H1 (cell line): ENCODE measurements around the gene HS1BP3. TPM values are rescaled to one million over a fixed set of nuclear protein-coding genes. Genes with fewer than 3 reads are reported as not detected.

Experiments used
- CTCF ChIA-PET: fragments of 300-600 bp; sonication (Branson Sonifier 250); formaldehyde crosslinking; loops from one replicate; lab custom pipeline; 2021; ENCODE audit not compliant: partially characterized antibody; lab: Charles Lee
- POLR2A ChIA-PET: fragments of 300-600 bp; sonication (Branson Sonifier 250); formaldehyde crosslinking; loops from one replicate; lab custom pipeline; 2021; ENCODE audit warnings: inconsistent platforms; ENCODE audit not compliant: partially characterized antibody; lab: Charles Lee
- DNase-seq, 2 experiments: peaks; one replicate each; pipeline versions ENCODE4 v3.0.0 to v3.0.0-alpha.2; 2010 to 2022; ENCODE audit warnings: low spot score in 2 of 2, low read depth in 1 of 2, mixed read lengths in 1 of 2
- FAIRE-seq: peaks from 2 replicates; lab custom pipeline; 2011; peaks lifted over from hg19 to GRCh38; lab: Jason Lieb, UNC
- H2AFZ ChIP-seq: 2 replicates; pipeline ENCODE4 v1.8.1; 2012; ENCODE audit warnings: low read length, inconsistent platforms
- H2AK5ac ChIP-seq: 2 replicates; pipeline ENCODE4 v1.6.1; 2013; ENCODE audit warnings: low read depth, low read length
- H2BK120ac ChIP-seq: replicated peaks from 2 replicates; pipeline ENCODE3; 2013; ENCODE audit warnings: low read depth, low read length, inconsistent platforms
- H2BK12ac ChIP-seq: 2 replicates; pipeline ENCODE4 v1.6.1; 2013; ENCODE audit warnings: low read depth, low read length
- H2BK15ac ChIP-seq: 2 replicates; pipeline ENCODE4 v1.6.1; 2013; ENCODE audit warnings: low read length
- H2BK20ac ChIP-seq: 2 replicates; pipeline ENCODE4 v1.6.1; 2013; ENCODE audit warnings: low read length
- H2BK5ac ChIP-seq: 2 replicates; pipeline ENCODE4 v1.6.1; 2013; ENCODE audit warnings: low read depth, low read length
- H3K14ac ChIP-seq: 2 replicates; pipeline ENCODE4 v1.6.1; 2013; ENCODE audit warnings: inconsistent platforms; ENCODE audit not compliant: insufficient read length
- H3K18ac ChIP-seq: 2 replicates; pipeline ENCODE4 v1.6.1; 2013; ENCODE audit warnings: low read length; ENCODE audit errors: extremely low read depth
- H3K23ac ChIP-seq: 2 replicates; pipeline ENCODE4 v1.6.1; 2013; ENCODE audit warnings: inconsistent platforms; ENCODE audit not compliant: insufficient read length
- H3K23me2 ChIP-seq: 2 replicates; pipeline ENCODE4 v1.6.1; 2013; ENCODE audit warnings: low read depth, low read length
- H3K27ac ChIP-seq: 2 replicates; pipeline ENCODE4 v1.6.1; 2011; ENCODE audit warnings: low read depth, low read length, inconsistent platforms
- H3K27me3 ChIP-seq, 4 experiments: replicated peaks in 1 of 4; 1 replicate in 1 of 4; 2 replicates in 3 of 4; pipeline versions ENCODE4 v1.6.1 to v1.8.1; 2011 to 2013; ENCODE audit warnings: low read length in 3 of 4, mild to moderate bottlenecking in 3 of 4, inconsistent platforms in 2 of 4, mixed read lengths in 2 of 4, moderate library complexity in 1 of 4; ENCODE audit not compliant: control insufficient read depth in 3 of 4, insufficient read depth in 3 of 4; ENCODE audit errors: extremely low read depth in 1 of 4
- H3K36me3 ChIP-seq, 4 experiments: 2 replicates each; pipeline versions ENCODE4 v1.6.1 to v1.8.1; 2011 to 2013; ENCODE audit warnings: mild to moderate bottlenecking in 4 of 4, low read length in 3 of 4, moderate library complexity in 2 of 4, control low read depth in 1 of 4, inconsistent platforms in 1 of 4; ENCODE audit not compliant: insufficient read depth in 4 of 4, control insufficient read depth in 2 of 4
- H3K4ac ChIP-seq: replicated peaks from 2 replicates; pipeline ENCODE3; 2013; ENCODE audit warnings: low read length, low read depth, mixed read lengths, inconsistent platforms; ENCODE audit not compliant: insufficient read length
- H3K4me1 ChIP-seq, 4 experiments: replicated peaks in 1 of 4; 1 replicate in 1 of 4; 2 replicates in 3 of 4; pipeline versions ENCODE4 v1.6.1 to v1.8.1; 2011 to 2013; ENCODE audit warnings: low read length in 3 of 4, inconsistent platforms in 2 of 4, mixed read lengths in 1 of 4; ENCODE audit not compliant: insufficient read depth in 4 of 4, control insufficient read depth in 3 of 4
- H3K4me2 ChIP-seq, 2 experiments: 2 replicates each; pipeline versions ENCODE4 v1.6.1 to v1.8.1; 2011 to 2013; ENCODE audit warnings: low read depth in 2 of 2, low read length in 2 of 2, control low read depth in 1 of 2, inconsistent platforms in 1 of 2, mild to moderate bottlenecking in 1 of 2; ENCODE audit not compliant: insufficient read depth in 1 of 2
- H3K4me3 ChIP-seq, 4 experiments: fragments of 200-600, 300-600 bp in 1 of 4; sonication (generic), shearing (Covaris generic), sonication (Bioruptor Twin) in 1 of 4; 2 replicates each; pipeline versions ENCODE4 v1.5.1 to v1.8.1; 2011 to 2016; ENCODE audit warnings: low read length in 4 of 4, low read depth in 3 of 4, control low read depth in 2 of 4, inconsistent platforms in 2 of 4, mild to moderate bottlenecking in 2 of 4, mixed read lengths in 1 of 4, moderate library complexity in 1 of 4; ENCODE audit not compliant: insufficient read depth in 2 of 4; ENCODE audit errors: extremely low read depth in 1 of 4
- H3K56ac ChIP-seq: replicated peaks from 2 replicates; pipeline ENCODE3; 2013; ENCODE audit warnings: low read depth, mild to moderate bottlenecking, mixed read lengths, low read length, inconsistent platforms; ENCODE audit not compliant: insufficient read length
- H3K79me1 ChIP-seq: 2 replicates; pipeline ENCODE4 v1.6.1; 2013; ENCODE audit warnings: low read depth, low read length, control low read depth
- H3K79me2 ChIP-seq, 2 experiments: 2 replicates each; pipeline versions ENCODE4 v1.6.1 to v1.8.1; 2012 to 2013; ENCODE audit warnings: low read length in 2 of 2, mild to moderate bottlenecking in 2 of 2, inconsistent platforms in 1 of 2; ENCODE audit not compliant: insufficient read depth in 2 of 2, control insufficient read depth in 1 of 2
- H3K9ac ChIP-seq, 4 experiments: replicated peaks in 1 of 4; 1 replicate in 1 of 4; 2 replicates in 3 of 4; pipeline versions ENCODE4 v1.6.1 to v1.8.1; 2011 to 2013; ENCODE audit warnings: low read depth in 3 of 4, low read length in 3 of 4, control low read depth in 2 of 4, mild to moderate bottlenecking in 2 of 4, moderate library complexity in 2 of 4, inconsistent platforms in 1 of 4; ENCODE audit errors: extremely low read depth in 1 of 4
- H3K9me3 ChIP-seq, 2 experiments: 2 replicates each; pipeline versions ENCODE4 v1.6.1 to v1.8.1; 2012 to 2013; ENCODE audit warnings: mild to moderate bottlenecking in 2 of 2, moderate library complexity in 2 of 2, control low read depth in 1 of 2, inconsistent platforms in 1 of 2, low read depth in 1 of 2, low read length in 1 of 2, mixed read lengths in 1 of 2; ENCODE audit not compliant: insufficient read depth in 2 of 2
- H4K20me1 ChIP-seq, 2 experiments: replicated peaks in 1 of 2; 2 replicates each; pipeline versions ENCODE3 to v1.8.1; 2011 to 2013; ENCODE audit warnings: inconsistent platforms in 2 of 2, low read length in 2 of 2, mild to moderate bottlenecking in 1 of 2; ENCODE audit not compliant: insufficient read depth in 2 of 2, control insufficient read depth in 1 of 2
- H4K5ac ChIP-seq: 2 replicates; pipeline ENCODE4 v1.6.1; 2013; ENCODE audit warnings: low read length, low read depth, mixed read lengths, inconsistent platforms; ENCODE audit not compliant: insufficient read length
- H4K8ac ChIP-seq: 2 replicates; pipeline ENCODE4 v1.8.0; 2013; ENCODE audit warnings: mild to moderate bottlenecking, moderate library complexity, low read length, inconsistent platforms; ENCODE audit not compliant: insufficient read depth; ENCODE audit errors: extremely low read depth
- H4K91ac ChIP-seq: replicated peaks from 2 replicates; pipeline ENCODE3; 2013; ENCODE audit warnings: low read length, mixed read lengths, inconsistent platforms; ENCODE audit not compliant: insufficient read length
- CTBP2 ChIP-seq: IDR thresholded peaks from 2 replicates; pipeline ENCODE4 v1.7.0; 2011; ENCODE audit warnings: borderline replicate concordance, mild to moderate bottlenecking, moderate library complexity, mixed read lengths, low read length; ENCODE audit not compliant: insufficient read depth, insufficient read length
- GABPA ChIP-seq: IDR thresholded peaks from 2 replicates; pipeline ENCODE4 v1.6.1; 2011; ENCODE audit warnings: mild to moderate bottlenecking, low read length, moderate library complexity, borderline replicate concordance; ENCODE audit not compliant: insufficient read depth
- JUND ChIP-seq: IDR thresholded peaks from 2 replicates; pipeline ENCODE4 v1.6.1; 2011; ENCODE audit warnings: mild to moderate bottlenecking, improper control_type of control experiment, low read length
- NANOG ChIP-seq: IDR thresholded peaks from 2 replicates; pipeline ENCODE4 v1.6.1; 2011; ENCODE audit warnings: low read length, low read depth, mild to moderate bottlenecking, inconsistent platforms; ENCODE audit not compliant: insufficient read depth, poor library complexity, severe bottlenecking
- PHF8 ChIP-seq: fragments of 200-600 bp; sonication (generic); conservative IDR thresholded peaks from 2 replicates; pipeline ENCODE4 v1.7.1; 2012; ENCODE audit warnings: low read depth, mild to moderate bottlenecking, inconsistent platforms, low read length, moderate library complexity
- POLR2AphosphoS5 ChIP-seq: IDR thresholded peaks from 2 replicates; pipeline ENCODE4 v1.6.1; 2011; ENCODE audit warnings: low read depth, low read length
- RXRA ChIP-seq: IDR thresholded peaks from 2 replicates; pipeline ENCODE4 v1.6.1; 2011; ENCODE audit warnings: low read depth, mild to moderate bottlenecking, low read length, moderate library complexity; ENCODE audit not compliant: insufficient read depth
- SP2 ChIP-seq: IDR thresholded peaks from 2 replicates; pipeline ENCODE4 v1.6.1; 2012; ENCODE audit warnings: mild to moderate bottlenecking, low read length, inconsistent platforms
- TAF7 ChIP-seq: optimal IDR thresholded peaks from 2 replicates; pipeline ENCODE3; 2011; ENCODE audit warnings: low read depth, mild to moderate bottlenecking, inconsistent platforms, low read length, moderate library complexity, borderline replicate concordance
- ZNF274 ChIP-seq: IDR thresholded peaks from 2 replicates; pipeline ENCODE4 v1.7.0; 2012; ENCODE audit warnings: low read length, borderline replicate concordance; ENCODE audit errors: extremely low read depth
- WGBS, 2 experiments: shearing (Covaris generic) in 1 of 2; methylation state at CpG; one replicate each; pipeline versions ENCODE4 v1.1.6 to v1.1.7; 2013 to 2015; ENCODE audit warnings: low lambda C conversion rate in 2 of 2, mixed read lengths in 2 of 2, inconsistent platforms in 1 of 2, low coverage in 1 of 2, missing lambda C conversion rate in 1 of 2; ENCODE audit not compliant: insufficient replicate concordance in 2 of 2, insufficient coverage in 1 of 2, insufficient read length in 1 of 2; ENCODE audit errors: extremely low coverage in 1 of 2, missing lambda C conversion rate in 1 of 2; 5-methylcytosine and 5-hydroxymethylcytosine counted together
- polyA plus RNA-seq, 7 experiments: library from polyadenylated mRNA; depleted of rRNA in 3 of 7; stranded (reverse) in 5 of 7; unstranded in 2 of 7; fragments of >200 nt in 5 of 7; fragments of 200-250 nt in 2 of 7; gene quantifications; 1 replicate in 5 of 7; 2 replicates in 1 of 7; 4 replicates in 1 of 7; pipeline versions ENCODE4 v1.2.1 to v1.2.3, GENCODE V29; 2011 to 2013; ENCODE audit warnings: missing spikeins in 2 of 7, mixed read lengths in 2 of 7
- total RNA-seq: library from RNA; stranded (reverse); fragmentation: NEBNext Ultra II Directional; extraction: Animal tissue kit (Norgen Biotek cat#: 25700); gene quantifications from 2 replicates; pipeline ENCODE4 v1.2.1, GENCODE V29; 2021
- TF ChIP-seq, protein P1 (sequence below): IDR thresholded peaks from 2 replicates; pipeline ENCODE4 v1.6.1; 2011; ENCODE audit warnings: low read length, improper control_type of control experiment
- TF ChIP-seq, protein P2 (sequence below): IDR thresholded peaks from 2 replicates; pipeline ENCODE4 v1.6.1; 2011; ENCODE audit warnings: low read depth, mild to moderate bottlenecking, low read length; ENCODE audit not compliant: insufficient read depth

The HS1BP3 gene
- total and polyA plus RNA-seq, 2 of the 8 experiments (the other 6 are each of a cell fraction or from before 2014, with no cell fraction given), result 11.1 to 11.3 TPM

- Histone ChIP-seq H3K4me3 (no peak overlapping the region), H3K9ac (no peak overlapping the region), H4K8ac (no peak overlapping the region), H2AK5ac (no peak overlapping the region), H2BK20ac (no peak overlapping the region), H3K23me2 (no peaks in the 10 kb centered on the region), H3K36me3 (no peaks in the 10 kb centered on the region), H3K9me3 (0 out of 4 replicates have a peak, but pooled peaks cover 3% of the 10 kb centered on the region in 2 experiments), H3K14ac (no peak overlapping the region), H3K4me2 (no peak overlapping the region), H3K4ac (no peak overlapping the region), H2BK5ac (no peak overlapping the region), H3K18ac (no peak overlapping the region), H3K23ac (no peak overlapping the region), H2BK120ac (no peak overlapping the region), H4K91ac (no peak overlapping the region), H3K4me1 (no peaks in the 10 kb centered on the region; a peak in 1 of 7 replicates), H3K79me1 (no peaks in the 10 kb centered on the region), H3K27ac (no peak overlapping the region), H3K79me2 (no peaks in the 10 kb centered on the region), H3K56ac (no peak overlapping the region), H2BK12ac (no peak overlapping the region), H4K20me1 (no peaks in the 10 kb centered on the region), H2AFZ (no peak overlapping the region), H2BK15ac (no peak overlapping the region), H3K27me3 (no peaks in the 10 kb centered on the region), H4K5ac (no peak overlapping the region)
- CTCF ChIA-PET, result interaction anchor here (0.9 to 15.2 kb wide), 11 partner anchors 13 to 183 kb away, joined by 3 to 116 read pairs (median 4); partner anchors contain the start of gene RHOB
- no peak for FAIRE-seq
- no peak for DNase-seq
- WGBS, 2 experiments, result 94% methylated on average over 2 of the region's 2 CpGs; no CpG with 5 or more reads in 1 of the 2 experiments
- POLR2A ChIA-PET, result no interaction called here
- no peak for TF ChIP-seq RXRA
- no peak for TF ChIP-seq POLR2AphosphoS5
- TF ChIP-seq NANOG, result no peak
- TF ChIP-seq JUND, result no peak
- no peak for TF ChIP-seq PHF8
- TF ChIP-seq, protein P1, sequence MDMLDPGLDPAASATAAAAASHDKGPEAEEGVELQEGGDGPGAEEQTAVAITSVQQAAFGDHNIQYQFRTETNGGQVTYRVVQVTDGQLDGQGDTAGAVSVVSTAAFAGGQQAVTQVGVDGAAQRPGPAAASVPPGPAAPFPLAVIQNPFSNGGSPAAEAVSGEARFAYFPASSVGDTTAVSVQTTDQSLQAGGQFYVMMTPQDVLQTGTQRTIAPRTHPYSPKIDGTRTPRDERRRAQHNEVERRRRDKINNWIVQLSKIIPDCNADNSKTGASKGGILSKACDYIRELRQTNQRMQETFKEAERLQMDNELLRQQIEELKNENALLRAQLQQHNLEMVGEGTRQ, result no peak
- TF ChIP-seq ZNF274, result no peak
- no peak for TF ChIP-seq SP2
- no peak for TF ChIP-seq TAF7
- TF ChIP-seq CTBP2, result no peak
- TF ChIP-seq, protein P2, sequence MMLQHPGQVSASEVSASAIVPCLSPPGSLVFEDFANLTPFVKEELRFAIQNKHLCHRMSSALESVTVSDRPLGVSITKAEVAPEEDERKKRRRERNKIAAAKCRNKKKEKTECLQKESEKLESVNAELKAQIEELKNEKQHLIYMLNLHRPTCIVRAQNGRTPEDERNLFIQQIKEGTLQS, result no peak
- TF ChIP-seq GABPA, result no peak
Observed at GRCh38 chr2:20602803-20603202, 48.1 kb downstream of the HS1BP3 start.
